ENCODE data around the gene FYTTD1.
"Not testable (repeated sequence)": the region's sequence is repeated elsewhere in the genome, so short reads cannot be mapped to it uniquely, and the experiment has no call there.

Gene FYTTD1

GRCh38 chr3:197713477-197713822 lies 36.2 kb upstream of the FYTTD1 start:
- no peak for DNase-seq (ENCODE audit: low read depth, low spot score)
- no peak for TF ChIP-seq CTCF (IDR thresholded peaks at IDR 0.05; ENCODE audit: low read depth, low read length)
- in situ Hi-C loops (cut with HindIII; ENCODE audit: low sequenced_read_pairs): no loop called here
- H3K4me3 ChIP-seq (ENCODE audit: low read depth, low read length): no peak overlapping the region

- in situ Hi-C loops (cut with HindIII; ENCODE audit: low sequenced_read_pairs): no loop called here
- H3K4me3 ChIP-seq (ENCODE audit: low read depth, low read length): no peak overlapping the region
- no peak for DNase-seq (ENCODE audit: low read depth, low spot score)
- TF ChIP-seq CTCF (IDR thresholded peaks at IDR 0.05; ENCODE audit: low read depth, low read length): no peak
Observed at GRCh38 chr3:197714251-197714650, 35.4 kb upstream of the FYTTD1 start.

- peak; percentile 88 for DNase-seq (ENCODE audit: low read depth, low spot score)
- H3K4me3 ChIP-seq (ENCODE audit: low read depth, low read length): no peak overlapping the region
- in situ Hi-C loops (cut with HindIII; ENCODE audit: low sequenced_read_pairs): no loop called here
- no peak for TF ChIP-seq CTCF (IDR thresholded peaks at IDR 0.05; ENCODE audit: low read depth, low read length)
Observed at GRCh38 chr3:197718891-197719290, 30.8 kb upstream of the FYTTD1 start.

GRCh38 chr3:197720694-197721093 lies 29.0 kb upstream of the FYTTD1 start:
- in situ Hi-C loops (cut with HindIII; ENCODE audit: low sequenced_read_pairs): no loop called here
- no peak for TF ChIP-seq CTCF (IDR thresholded peaks at IDR 0.05; ENCODE audit: low read depth, low read length)
- H3K4me3 ChIP-seq (ENCODE audit: low read depth, low read length): no peak overlapping the region
- DNase-seq (ENCODE audit: low read depth, low spot score): no peak

- no peak for DNase-seq (ENCODE audit: low read depth, low spot score)
- in situ Hi-C loops (cut with HindIII; ENCODE audit: low sequenced_read_pairs): no loop called here
- H3K4me3 ChIP-seq (ENCODE audit: low read depth, low read length): no peak overlapping the region
- no peak for TF ChIP-seq CTCF (IDR thresholded peaks at IDR 0.05; ENCODE audit: low read depth, low read length)
Observed at GRCh38 chr3:197722734-197723133, 26.9 kb upstream of the FYTTD1 start.

GRCh38 chr3:197727878-197728277 lies 21.8 kb upstream of the FYTTD1 start:
- in situ Hi-C loops (cut with HindIII; ENCODE audit: low sequenced_read_pairs); H3K4me3 ChIP-seq (ENCODE audit: low read depth, low read length); DNase-seq (ENCODE audit: low read depth, low spot score): not testable (repeated sequence)

- H3K4me3 ChIP-seq (ENCODE audit: low read depth, low read length): no peak overlapping the region
- DNase-seq (ENCODE audit: low read depth, low spot score): no peak
- no peak for TF ChIP-seq CTCF (IDR thresholded peaks at IDR 0.05; ENCODE audit: low read depth, low read length)
- in situ Hi-C loops (cut with HindIII; ENCODE audit: low sequenced_read_pairs): no loop called here
Observed at GRCh38 chr3:197728487-197728886, 21.2 kb upstream of the FYTTD1 start.

Measured in astrocyte of the spinal cord (primary cell).